Adipose tissue (tissue), 3 donors: ENCODE measurements around the gene SNAI1. TPM values are rescaled to one million over a fixed set of nuclear protein-coding genes. Genes with fewer than 3 reads are reported as not detected.
"Not testable (repeated sequence)": the region's sequence is repeated elsewhere in the genome, so short reads cannot be mapped to it uniquely, and the experiment has no call there.

Experiments
- H3K27ac ChIP-seq: one replicate; pipeline ENCODE4 v1.5.1; 2013; ENCODE audit warnings: low read depth, low read length
- WGBS, 3 donors: extraction: QIAGEN DNeasy Blood & Tissue Kit; methylation state at CpG; one replicate each; pipeline ENCODE4 v1.1.7; 2013; 5-methylcytosine and 5-hydroxymethylcytosine counted together
- polyA plus RNA-seq, 3 donors: library from polyadenylated mRNA; stranded (reverse); fragments of 200-250 nt; gene quantifications; one replicate each; pipeline ENCODE4 v1.2.3, GENCODE V29; 2013
- donor health status: healthy with polysubstance abuse.
- donor health status: Bipolar disorder and iron deficiency.
- donor health status: healthy.

The SNAI1 gene
- polyA plus RNA-seq, 3 donors = 2.8 to 23.4 (median 21.5) TPM

DNA sequence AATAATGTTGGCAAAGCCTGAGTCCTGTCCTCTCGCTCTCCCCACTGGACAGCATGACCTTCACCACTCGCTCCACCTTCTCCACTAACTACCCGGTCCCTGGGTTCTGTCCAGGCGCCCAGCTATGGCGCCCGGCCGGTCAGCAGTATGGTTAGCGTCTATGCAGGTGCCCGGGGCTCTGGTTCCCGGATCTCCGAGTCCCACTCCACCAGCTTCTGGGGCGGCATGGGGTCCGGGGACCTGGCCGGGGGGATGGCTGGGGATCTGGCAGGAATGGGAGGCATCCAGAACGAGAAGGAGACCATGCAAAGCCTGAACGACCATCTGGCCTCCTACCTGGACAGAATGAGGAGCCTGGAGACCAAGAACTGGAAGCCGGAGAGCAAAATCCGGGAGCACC lies 26.1 kb upstream of the SNAI1 start:
- WGBS, 3 donors = 94 to 97% (median 96%) methylated on average over 18 of the region's 18 CpGs
- H3K27ac ChIP-seq = no peak overlapping the region

DNA sequence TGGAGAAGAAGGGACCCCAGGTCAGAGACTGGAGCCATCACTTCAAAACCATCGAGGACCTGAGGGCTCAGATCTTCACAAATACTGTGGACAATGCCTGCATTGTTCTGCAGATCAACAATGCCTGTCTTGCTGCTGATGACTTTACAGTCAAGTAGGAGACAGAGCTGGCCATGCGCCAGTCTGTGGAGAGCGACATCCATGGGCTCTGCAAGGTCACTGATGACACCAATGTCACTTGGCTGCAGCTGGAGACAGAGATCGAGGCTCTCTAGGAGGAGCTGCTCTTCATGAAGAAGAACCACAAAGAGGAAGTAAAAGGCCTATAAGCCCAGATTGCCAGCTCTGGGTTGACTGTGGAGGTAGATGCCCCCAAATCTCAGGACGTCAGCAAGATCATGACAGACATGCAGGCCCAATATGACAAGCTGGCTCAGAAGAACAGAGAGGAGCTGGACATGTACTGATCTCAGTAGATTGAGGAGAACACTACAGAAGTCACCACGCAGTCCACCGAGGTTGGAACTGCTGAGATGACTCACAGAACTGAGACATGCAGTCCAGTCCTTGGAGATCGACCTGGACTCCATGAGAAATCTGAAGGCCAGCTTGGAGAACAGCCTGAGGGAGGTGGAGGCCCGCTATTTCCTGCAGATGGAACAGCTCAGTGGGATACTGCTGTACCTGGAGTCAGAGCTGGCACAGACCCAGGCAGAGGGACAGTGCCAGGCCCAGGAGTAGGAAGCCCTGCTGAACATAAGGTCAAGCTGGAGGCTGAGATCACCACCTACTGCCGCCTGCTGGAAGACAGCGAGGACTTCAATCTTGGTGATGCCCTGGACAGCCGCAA lies 25.5 kb upstream of the SNAI1 start:
- WGBS, 3 donors = 85 to 87% (median 86%) methylated on average over 12 of the region's 12 CpGs
- not testable (repeated sequence) for H3K27ac ChIP-seq

DNA sequence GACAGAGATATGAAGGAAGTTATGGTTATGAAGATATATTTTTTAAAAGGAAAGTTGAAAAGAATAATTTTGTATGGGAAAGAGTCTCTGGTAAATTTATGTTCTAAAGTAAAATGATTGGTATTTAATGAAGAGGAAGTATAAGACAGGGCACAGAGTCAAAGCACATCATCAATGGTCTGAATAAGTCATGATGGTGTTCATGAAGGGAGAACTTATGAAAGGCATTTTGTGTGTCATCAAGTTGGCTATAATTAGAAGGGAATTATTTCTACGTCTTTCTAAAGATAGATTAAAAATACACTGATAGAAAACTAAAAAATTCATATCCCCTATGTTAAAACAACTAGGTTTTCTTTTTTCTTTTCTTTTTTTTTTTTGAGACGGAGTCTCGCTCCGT lies 21.4 kb upstream of the SNAI1 start:
- WGBS, 3 donors = 89 to 95% (median 93%) methylated on average over 3 to 4 of the region's 4 CpGs
- no peak overlapping the region for H3K27ac ChIP-seq

DNA sequence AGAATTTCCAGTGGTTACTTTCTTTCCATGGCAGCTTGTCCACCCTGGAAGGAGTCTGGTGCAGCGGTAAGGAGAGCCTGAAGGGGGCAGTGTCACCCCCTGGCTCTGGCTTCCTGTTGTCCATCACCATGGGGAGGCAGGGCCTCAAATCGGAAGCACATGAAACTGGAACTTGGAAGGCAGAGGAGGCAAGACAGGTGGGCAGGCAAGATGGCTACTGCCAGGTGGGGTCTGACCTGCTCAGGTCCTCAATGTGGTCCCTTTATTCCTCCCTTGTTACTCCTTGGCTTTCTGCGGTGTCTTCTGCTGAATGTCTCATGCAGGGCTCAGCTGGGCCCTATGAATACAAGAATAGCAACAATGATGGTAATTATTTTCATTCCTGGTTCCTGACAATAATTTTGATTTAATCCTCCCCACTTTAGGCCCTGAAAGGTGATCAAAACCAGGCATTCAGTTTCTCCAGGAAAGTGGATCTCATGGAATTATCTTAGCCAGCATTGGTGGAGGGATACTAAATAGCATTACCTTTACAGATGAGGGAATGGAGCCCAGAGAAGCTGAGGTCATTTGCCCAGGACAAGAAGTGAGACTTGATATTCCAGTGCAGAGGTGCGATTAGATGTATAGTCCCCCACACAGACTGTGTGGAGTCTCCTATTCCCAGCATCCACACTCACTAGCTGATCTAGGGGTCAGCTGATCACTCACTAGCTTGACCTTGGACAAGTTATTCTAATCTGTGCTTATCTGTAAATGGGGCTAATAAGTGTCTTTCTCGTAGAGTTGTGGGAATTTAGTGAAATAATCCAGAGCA lies 17.6 kb upstream of the SNAI1 start:
- H3K27ac ChIP-seq = no peak overlapping the region
- WGBS, 3 donors = 56 to 84% (median 83%) methylated on average over 5 of the region's 5 CpGs

DNA sequence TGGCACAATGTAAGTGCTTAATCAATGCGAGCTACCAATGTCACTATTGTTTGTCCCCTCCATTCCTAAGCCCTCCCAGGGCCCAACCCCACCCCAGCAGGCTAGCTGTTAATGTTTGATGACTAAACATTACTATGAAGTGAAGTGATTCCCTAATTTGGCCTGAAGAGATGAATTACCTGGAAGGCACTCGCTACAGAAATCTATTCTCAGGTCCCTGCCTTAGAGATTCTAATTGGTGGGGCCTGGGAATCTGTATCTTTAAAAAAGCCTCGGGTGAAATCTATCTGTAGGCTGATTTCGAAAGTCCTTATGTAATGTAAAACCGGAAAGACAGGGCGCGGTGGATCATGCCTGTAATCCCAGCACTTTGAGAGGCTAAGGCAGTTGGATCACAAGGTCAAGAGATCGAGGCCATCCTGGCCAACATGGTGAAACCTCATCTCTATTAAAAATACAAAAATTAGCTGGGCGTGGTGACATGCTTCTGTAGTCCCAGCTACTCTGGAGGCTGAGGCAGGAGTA lies 16.9 kb upstream of the SNAI1 start:
- no peak overlapping the region for H3K27ac ChIP-seq
- 43 to 69% (median 65%) methylated on average over 9 of the region's 9 CpGs for WGBS, 3 donors

DNA sequence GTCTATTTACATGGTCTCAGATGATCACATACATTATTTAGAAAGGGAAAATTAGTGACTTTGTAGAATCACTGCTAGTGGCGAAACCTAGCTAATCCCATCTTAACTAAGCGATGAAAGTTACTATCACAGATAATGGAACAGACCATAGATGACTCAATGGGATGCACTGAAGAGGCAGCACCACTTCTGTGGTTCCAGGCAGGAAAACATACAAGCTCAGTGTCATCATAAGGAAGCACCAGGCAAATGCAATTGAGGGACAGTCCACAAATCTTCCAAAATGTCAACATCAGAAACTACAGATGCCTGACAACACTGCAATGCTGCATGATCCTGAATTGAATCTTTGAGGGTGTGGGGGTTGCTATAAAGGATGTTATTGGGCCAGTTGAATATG lies 15.9 kb upstream of the SNAI1 start:
- 93 to 100% (median 97%) methylated on average over 2 of the region's 2 CpGs for WGBS, 3 donors
- no peak overlapping the region for H3K27ac ChIP-seq

DNA sequence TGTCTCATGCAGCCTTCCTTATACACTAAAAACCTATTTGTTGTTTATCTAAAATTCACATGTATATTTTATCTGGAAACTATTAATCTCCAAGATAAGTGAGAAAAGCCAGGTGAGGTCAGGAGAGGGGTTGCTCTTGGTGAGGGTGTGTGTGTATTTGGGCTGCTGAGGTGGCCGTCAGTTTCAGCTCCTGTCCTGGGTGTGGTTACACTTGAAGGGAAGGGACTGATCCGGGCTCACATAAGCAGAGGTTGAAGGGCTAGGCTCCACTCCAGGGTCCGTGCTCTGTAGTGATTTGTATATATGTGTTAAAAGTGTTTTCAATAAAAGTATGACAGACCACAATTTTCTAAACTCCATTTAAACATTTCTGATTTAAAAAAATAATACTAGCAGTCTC lies 13.5 kb upstream of the SNAI1 start:
- no peak overlapping the region for H3K27ac ChIP-seq
- WGBS, 3 donors = 31 to 63% (median 50%) methylated on average over 3 of the region's 3 CpGs

DNA sequence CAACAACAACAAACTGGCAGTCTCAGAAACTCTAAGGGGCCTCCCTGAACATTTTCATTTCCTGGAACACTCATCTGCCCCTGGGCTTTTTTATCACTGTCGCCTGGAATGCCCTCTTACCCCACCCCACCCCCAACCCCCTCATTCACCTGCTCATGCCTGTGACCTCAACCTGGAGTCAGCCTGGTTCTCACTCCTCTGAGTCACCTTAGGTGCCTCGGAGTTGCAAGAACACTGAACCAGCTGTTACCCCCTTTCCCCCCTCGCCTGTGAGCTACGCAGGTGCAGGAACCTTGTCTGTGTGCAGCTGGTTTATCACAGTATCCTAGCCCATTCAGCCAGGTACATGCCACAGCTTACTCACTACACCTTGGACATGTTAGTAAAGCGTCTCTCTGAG lies 12.8 kb upstream of the SNAI1 start:
- WGBS, 3 donors = 35 to 70% (median 58%) methylated on average over 5 of the region's 5 CpGs
- no peak overlapping the region for H3K27ac ChIP-seq

DNA sequence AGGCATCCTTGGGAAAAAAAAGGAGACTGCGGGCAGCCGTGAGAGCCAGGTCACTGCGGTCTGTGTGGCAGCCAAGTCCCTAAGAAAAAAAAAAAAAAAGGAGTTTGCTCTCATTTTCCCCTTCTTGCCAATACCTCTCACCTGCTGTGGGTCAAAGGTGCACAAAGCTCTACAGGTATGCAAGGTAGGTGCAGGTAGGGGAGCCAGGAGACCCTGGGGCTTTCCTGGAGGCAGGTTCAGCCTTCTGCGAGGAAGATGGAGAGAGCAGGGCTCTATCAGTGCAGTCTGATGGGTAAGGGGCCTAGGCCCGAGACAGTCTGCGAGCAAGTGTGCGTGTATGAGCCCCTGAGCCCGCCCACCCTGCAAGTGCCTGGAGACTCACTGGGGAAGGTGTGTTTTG lies 12.3 kb upstream of the SNAI1 start:
- no peak overlapping the region for H3K27ac ChIP-seq
- WGBS, 3 donors = 86 to 91% (median 90%) methylated on average over 8 of the region's 8 CpGs

DNA sequence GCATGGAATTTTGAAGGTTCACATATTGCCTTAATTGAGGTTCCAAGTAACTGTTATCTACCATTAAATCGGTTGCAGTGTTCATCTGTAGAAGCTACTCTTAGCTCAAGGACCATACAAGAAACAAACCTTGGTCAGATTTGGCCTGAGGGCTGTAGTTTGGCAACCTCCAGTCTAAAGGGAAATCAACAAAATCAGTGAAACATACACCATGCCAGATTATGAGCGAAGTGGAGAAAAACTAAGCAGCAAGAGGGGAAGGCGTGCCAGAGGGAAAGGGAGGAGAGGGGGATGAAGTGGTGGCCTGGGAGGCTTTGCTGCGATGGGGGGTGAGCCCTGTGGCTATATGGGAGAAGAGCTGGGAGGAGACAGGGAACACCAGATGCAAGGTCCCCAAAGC lies 8.8 kb upstream of the SNAI1 start:
- 41 to 79% (median 65%) methylated on average over 4 of the region's 4 CpGs for WGBS, 3 donors
- no peak overlapping the region for H3K27ac ChIP-seq

DNA sequence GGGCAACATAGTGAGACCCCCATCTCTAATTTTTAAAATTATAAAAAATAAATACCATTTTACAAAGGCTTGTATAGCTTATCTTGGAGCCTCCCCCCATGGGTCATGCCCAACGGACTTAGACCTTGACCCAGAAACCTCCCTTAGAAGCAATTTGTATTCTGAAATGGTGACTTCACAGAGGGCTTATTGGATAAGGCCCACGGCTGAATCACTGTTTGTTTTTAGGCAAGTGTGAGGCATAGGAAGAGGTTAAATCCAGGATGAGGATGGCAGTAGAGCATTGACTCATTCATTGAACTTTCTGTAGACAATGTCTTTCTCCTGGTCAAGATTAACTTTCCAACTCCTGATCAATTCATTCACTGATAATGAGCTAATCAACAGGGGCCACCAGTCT lies 6.2 kb upstream of the SNAI1 start:
- H3K27ac ChIP-seq = no peak overlapping the region
- 53 to 82% (median 80%) methylated on average over 2 of the region's 2 CpGs for WGBS, 3 donors

DNA sequence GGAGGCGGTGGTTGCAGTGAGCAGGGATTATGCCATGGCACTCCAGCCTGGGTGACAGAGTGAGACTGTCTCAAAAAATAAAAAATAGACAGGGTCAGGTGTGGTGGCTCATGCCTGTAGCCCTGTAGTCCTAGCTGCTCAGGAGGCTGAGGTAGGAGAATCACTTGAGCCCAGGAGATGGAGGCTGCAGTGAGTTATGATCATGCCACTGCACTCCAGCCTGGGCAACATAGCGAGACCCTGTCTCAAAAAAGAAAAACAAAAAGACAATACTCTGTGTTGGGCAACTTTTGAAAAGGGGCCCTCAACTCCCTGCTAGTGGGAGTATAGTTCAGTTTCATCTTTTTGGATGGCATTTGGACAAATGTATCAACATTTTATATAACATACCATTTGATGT lies 5.0 kb upstream of the SNAI1 start:
- WGBS, 3 donors = 94 to 97% (median 97%) methylated on average over 2 of the region's 2 CpGs
- H3K27ac ChIP-seq = not testable (repeated sequence)

DNA sequence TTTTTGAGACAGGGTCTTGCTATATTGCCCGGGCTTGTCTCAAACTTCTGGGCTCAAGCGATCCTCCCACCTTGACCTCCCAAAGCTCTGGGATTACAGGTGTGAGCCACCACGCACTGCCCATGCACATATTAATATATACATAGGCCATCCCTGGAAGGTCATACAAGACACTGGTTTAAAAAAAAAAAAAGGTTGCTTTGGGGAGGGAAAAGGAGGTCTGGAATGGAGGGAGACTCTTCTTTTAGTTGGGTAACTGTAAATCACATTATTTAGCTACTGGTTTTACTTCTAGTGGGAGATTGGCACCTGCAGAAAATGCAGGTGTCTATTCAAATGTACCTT lies 4.1 kb upstream of the SNAI1 start:
- H3K27ac ChIP-seq = no peak overlapping the region
- WGBS, 3 donors = 77 to 78% (median 78%) methylated on average over 3 of the region's 3 CpGs

DNA sequence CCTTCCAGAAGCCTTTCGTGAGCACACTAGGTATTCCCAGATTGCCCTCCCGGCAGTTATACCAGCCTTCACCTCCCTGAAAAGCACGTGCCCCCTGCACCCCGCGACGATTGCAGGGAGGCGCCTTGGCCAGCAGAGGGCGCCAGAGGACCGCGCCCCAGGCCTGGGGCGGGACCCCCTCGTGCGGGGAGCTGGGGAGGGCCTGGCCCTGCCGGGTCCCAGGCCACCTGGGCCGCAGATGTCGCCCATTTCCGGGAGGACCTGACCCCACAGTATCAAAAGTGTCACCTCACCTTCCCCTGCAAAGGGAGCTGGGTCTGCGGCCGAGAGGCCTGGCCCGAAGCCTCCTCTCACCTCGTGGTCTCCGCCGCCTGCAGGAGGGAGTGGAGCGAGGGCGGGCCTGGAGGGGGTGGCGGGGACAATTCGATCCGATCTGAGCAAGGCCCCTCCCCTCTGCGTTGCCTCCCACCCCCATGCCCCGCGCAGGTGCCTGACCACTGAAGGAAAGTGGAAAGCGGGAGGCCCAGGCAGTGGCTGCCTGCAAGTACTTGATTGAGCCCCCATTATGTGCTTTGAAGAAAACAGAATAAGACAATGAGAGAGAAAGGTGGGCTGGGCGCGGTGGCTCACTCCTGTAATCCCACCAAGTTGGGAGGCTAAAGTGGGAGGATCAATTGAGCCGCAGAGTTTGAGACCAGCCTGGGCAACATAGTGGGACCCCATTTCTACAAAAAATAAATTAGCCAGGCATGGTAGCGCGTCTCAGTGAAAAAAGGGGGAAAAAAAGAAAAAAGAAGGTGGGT lies 3.5 kb upstream of the SNAI1 start:
- 20 to 21% (median 21%) methylated on average over 29 to 37 of the region's 37 CpGs for WGBS, 3 donors
- H3K27ac ChIP-seq = no peak overlapping the region

DNA sequence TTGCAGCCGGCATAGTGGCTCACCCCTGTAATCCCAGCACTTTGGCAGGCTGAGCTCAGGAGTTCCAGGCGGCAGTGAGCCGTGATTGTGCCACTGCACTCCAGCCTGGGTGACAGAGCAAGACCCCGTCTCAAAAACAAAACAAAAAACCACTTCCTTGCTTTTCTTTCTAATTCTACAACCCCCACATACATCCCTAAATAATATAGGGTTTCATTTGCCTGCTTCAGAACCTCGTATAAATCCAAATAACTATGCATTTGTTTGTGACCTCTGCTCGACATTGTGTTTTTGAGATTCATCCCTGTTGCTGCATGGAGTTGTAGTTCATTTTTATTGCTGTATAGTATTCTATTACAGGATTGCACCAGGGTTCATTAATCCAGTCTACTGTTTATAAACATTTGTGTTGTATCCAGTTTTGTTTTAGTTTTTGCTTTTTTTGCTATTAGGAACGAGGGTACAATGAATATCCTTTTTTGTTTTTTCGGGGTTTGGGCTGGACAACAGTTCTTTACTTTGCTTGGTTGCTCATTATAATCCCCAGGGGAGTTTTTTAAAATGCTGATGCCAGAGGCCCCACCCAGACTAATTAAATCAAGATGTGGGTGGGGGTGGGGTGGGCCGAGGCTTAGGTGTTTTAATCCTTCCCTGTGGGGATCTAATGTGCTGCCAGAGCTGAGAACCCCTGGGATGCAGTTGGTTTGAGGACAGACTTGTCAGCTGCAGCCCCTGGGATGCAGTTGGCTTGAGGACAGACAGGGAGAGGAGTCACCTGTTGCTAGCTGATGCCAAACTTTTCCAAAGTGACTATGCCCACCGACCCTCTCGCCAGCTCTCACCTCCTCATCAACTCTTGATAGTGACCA lies 2.4 kb upstream of the SNAI1 start:
- H3K27ac ChIP-seq = no peak overlapping the region
- 79 to 84% (median 83%) methylated on average over 11 of the region's 11 CpGs for WGBS, 3 donors

DNA sequence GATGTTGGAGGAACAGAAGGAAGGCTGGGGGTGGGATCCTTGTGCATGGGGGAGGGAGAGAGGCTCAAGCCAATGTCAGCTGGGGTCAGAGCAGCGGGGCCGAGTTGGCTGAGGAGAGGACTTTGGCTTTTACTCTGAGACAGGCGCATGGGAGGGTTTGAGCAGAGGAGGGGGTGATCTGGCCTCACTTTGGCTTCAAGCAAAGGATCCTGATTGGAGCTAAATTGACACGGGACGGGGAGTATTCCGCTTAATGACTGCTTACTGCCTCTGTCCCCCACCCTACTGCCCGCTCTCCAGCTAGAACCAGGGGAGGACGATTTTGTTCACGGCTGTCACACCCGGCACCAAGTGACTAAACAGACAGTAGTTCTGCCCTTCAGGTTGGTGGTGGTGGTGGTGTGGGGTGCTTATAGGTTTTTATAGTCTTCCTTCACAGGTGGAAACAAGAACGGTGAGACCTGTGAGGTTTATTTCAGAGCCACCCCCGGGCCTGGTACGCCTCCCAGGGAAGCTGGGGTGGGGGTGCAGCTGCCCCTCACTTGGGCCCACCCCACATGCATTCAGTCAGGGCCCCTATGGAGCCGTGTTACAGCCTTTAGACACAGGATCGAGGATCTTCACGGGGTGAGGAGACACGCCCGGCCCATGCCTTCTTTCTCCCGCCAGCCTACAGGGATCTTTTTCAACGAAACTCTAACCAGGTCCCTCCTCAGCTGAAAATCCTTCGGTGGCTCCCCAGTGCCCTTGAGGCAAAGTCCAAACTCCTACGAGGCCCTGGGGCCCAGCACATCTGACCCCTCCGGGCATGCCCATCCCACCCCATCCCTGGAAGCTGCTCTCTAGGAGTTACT lies 1.3 kb upstream of the SNAI1 start:
- H3K27ac ChIP-seq = no peak overlapping the region
- WGBS, 3 donors = 81 to 88% (median 81%) methylated on average over 23 of the region's 23 CpGs

DNA sequence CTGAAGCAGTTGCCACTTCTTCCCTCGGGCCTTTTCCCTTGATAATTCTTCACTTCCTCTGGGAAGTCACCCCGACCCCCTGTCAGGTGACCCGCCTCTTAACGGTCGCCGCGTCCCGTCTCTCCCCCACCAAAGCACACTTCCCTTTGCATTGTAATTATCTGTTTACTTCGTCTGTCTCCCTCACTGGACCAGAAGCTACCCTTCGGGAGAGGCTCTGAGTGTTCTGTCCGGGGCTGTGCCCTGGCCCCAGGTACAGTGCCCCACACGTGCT lies 771 bp upstream of the SNAI1 start:
- 21 to 25% (median 22%) methylated on average over 12 of the region's 12 CpGs for WGBS, 3 donors
- H3K27ac ChIP-seq = no peak overlapping the region
